SU-DHL-6 (cell line): ENCODE measurements around the gene PTDSS2.

ENCODE experiments used
- CTCF ChIP-seq: fragments of 200-600 bp; sonication (generic); IDR thresholded peaks from one replicate; pipeline ENCODE4 v1.5.1; 2017; ENCODE audit warnings: antibody characterized with exemption, mild to moderate bottlenecking, low read length, moderate library complexity; ENCODE audit not compliant: insufficient read depth, poor library complexity, severe bottlenecking
- EZH2phosphoT487 ChIP-seq: fragments of 200-600 bp; sonication (generic), shearing (Covaris generic); conservative IDR thresholded peaks from 2 replicates; pipeline ENCODE4 v1.6.1; 2018; ENCODE audit warnings: mild to moderate bottlenecking, antibody characterized with exemption, low read length, moderate library complexity, mixed read lengths

GRCh38 chr11:408154-409007 is 41.7 kb upstream of the PTDSS2 start:
- TF ChIP-seq CTCF (no peak), EZH2phosphoT487 (no peak)
